Fibroblast of the conjunctiva (primary cell): ENCODE data around the gene ATAD5.
"Not testable (repeated sequence)": the region's sequence is repeated elsewhere in the genome, so short reads cannot be mapped to it uniquely, and the experiment has no call there.

ENCODE experiments used
- DNase-seq: peaks from one replicate; pipeline ENCODE4 v3.0.0-alpha.2; 2010; ENCODE audit warnings: low read depth

The ATAD5 gene

GRCh38 chr17:30910151-30910550 is 78.4 kb downstream of the ATAD5 start:
- DNase-seq, result not testable (repeated sequence)

GRCh38 chr17:30913955-30914354 is 82.2 kb downstream of the ATAD5 start:
- DNase-seq, result no peak

- DNase-seq, result no peak
Observed at GRCh38 chr17:30915833-30916611, 84.3 kb downstream of the ATAD5 start.

GRCh38 chr17:30917050-30917449 is 85.3 kb downstream of the ATAD5 start:
- DNase-seq, result no peak

GRCh38 chr17:30920282-30920681 is 88.5 kb downstream of the ATAD5 start:
- no peak for DNase-seq

GRCh38 chr17:30920683-30921543 is 89.1 kb downstream of the ATAD5 start:
- no peak for DNase-seq

- no peak for DNase-seq
Observed at GRCh38 chr17:30921544-30922196, 89.9 kb downstream of the ATAD5 start, which contains the start of gene ADAP2. TSS of gene ADAP2 (plus strand) at chr17:30921945. CDS start at chr17:30922015, 70 bp downstream.

- no peak for DNase-seq
Observed at GRCh38 chr17:30922235-30923030, 90.7 kb downstream of the ATAD5 start.

GRCh38 chr17:30924341-30924740 is 92.6 kb downstream of the ATAD5 start:
- no peak for DNase-seq

GRCh38 chr17:30926516-30926915 is 94.8 kb downstream of the ATAD5 start:
- DNase-seq, result no peak

GRCh38 chr17:30927756-30928155 is 96.0 kb downstream of the ATAD5 start:
- no peak for DNase-seq

- DNase-seq, result no peak
Observed at GRCh38 chr17:30928584-30928983, 96.8 kb downstream of the ATAD5 start.

GRCh38 chr17:30929081-30929633 is 97.4 kb downstream of the ATAD5 start:
- DNase-seq, result no peak

- not testable (repeated sequence) for DNase-seq
Observed at GRCh38 chr17:30929861-30930260, 98.1 kb downstream of the ATAD5 start.

- DNase-seq, result no peak
Observed at GRCh38 chr17:30930495-30930894, 98.7 kb downstream of the ATAD5 start.

- not testable (repeated sequence) for DNase-seq
Observed at GRCh38 chr17:30931582-30931981, 99.8 kb downstream of the ATAD5 start.

GRCh38 chr17:30933966-30934365 is 102.2 kb downstream of the ATAD5 start:
- DNase-seq, result no peak

GRCh38 chr17:30939051-30939689 is 107.4 kb downstream of the ATAD5 start:
- no peak for DNase-seq

- DNase-seq, result peak; percentile 4
Observed at GRCh38 chr17:30942308-30943079, 110.7 kb downstream of the ATAD5 start.
